ENCODE data around the gene KCNIP1. TPM values are rescaled to one million over a fixed set of nuclear protein-coding genes. Genes with fewer than 3 reads are reported as not detected.
A peak's percentile ranks its signal among the peaks of the same experiment; 100 is the strongest.

The KCNIP1 gene
- total RNA-seq, 1 donor: under 0.01 TPM

GRCh38 chr5:170559296-170559695, 55.5 kb downstream of the KCNIP1 start:
- DNase-seq (ENCODE audit: low read depth in 2 of 3, low spot score in 2 of 3): no peak

- DNase-seq (ENCODE audit: low read depth in 2 of 3, low spot score in 2 of 3): no peak
Observed at GRCh38 chr5:170560938-170561337, 57.1 kb downstream of the KCNIP1 start.

- DNase-seq (ENCODE audit: low read depth in 2 of 3, low spot score in 2 of 3): no peak
Observed at GRCh38 chr5:170562166-170562874, 58.5 kb downstream of the KCNIP1 start.

GRCh38 chr5:170562875-170563228, 59.0 kb downstream of the KCNIP1 start:
- DNase-seq (ENCODE audit: low read depth in 2 of 3, low spot score in 2 of 3): no peak

- DNase-seq (ENCODE audit: low read depth in 2 of 3, low spot score in 2 of 3): peak in 1 of 3 donors; percentile 42
Observed at GRCh38 chr5:170563824-170564567, 60.2 kb downstream of the KCNIP1 start.

GRCh38 chr5:170565072-170565471, 61.3 kb downstream of the KCNIP1 start:
- no peak for DNase-seq (ENCODE audit: low read depth in 2 of 3, low spot score in 2 of 3)

- no peak for DNase-seq (ENCODE audit: low read depth in 2 of 3, low spot score in 2 of 3)
Observed at GRCh38 chr5:170569101-170569500, 65.3 kb downstream of the KCNIP1 start.

GRCh38 chr5:170570476-170570875, 66.7 kb downstream of the KCNIP1 start:
- DNase-seq (ENCODE audit: low read depth in 2 of 3, low spot score in 2 of 3): no peak

GRCh38 chr5:170571281-170571731, 67.5 kb downstream of the KCNIP1 start:
- DNase-seq (ENCODE audit: low read depth in 2 of 3, low spot score in 2 of 3): no peak

GRCh38 chr5:170571875-170572852, 68.3 kb downstream of the KCNIP1 start:
- peak in 1 of 3 donors; percentile 81 for DNase-seq (ENCODE audit: low read depth in 2 of 3, low spot score in 2 of 3)

- DNase-seq (ENCODE audit: low read depth in 2 of 3, low spot score in 2 of 3): no peak
Observed at GRCh38 chr5:170573114-170573513, 69.3 kb downstream of the KCNIP1 start.

- DNase-seq (ENCODE audit: low read depth in 2 of 3, low spot score in 2 of 3): no peak
Observed at GRCh38 chr5:170573660-170574059, 69.8 kb downstream of the KCNIP1 start.

GRCh38 chr5:170576602-170577535, 73.0 kb downstream of the KCNIP1 start:
- no peak for DNase-seq (ENCODE audit: low read depth in 2 of 3, low spot score in 2 of 3)

GRCh38 chr5:170579601-170580000, 75.8 kb downstream of the KCNIP1 start:
- DNase-seq (ENCODE audit: low read depth in 2 of 3, low spot score in 2 of 3): no peak

GRCh38 chr5:170581211-170581610, 77.4 kb downstream of the KCNIP1 start:
- DNase-seq (ENCODE audit: low read depth in 2 of 3, low spot score in 2 of 3): no peak

GRCh38 chr5:170582644-170583330, 79.0 kb downstream of the KCNIP1 start:
- DNase-seq (ENCODE audit: low read depth in 2 of 3, low spot score in 2 of 3): no peak

- DNase-seq (ENCODE audit: low read depth in 2 of 3, low spot score in 2 of 3): no peak
Observed at GRCh38 chr5:170584003-170584402, 80.2 kb downstream of the KCNIP1 start.

- no peak for DNase-seq (ENCODE audit: low read depth in 2 of 3, low spot score in 2 of 3)
Observed at GRCh38 chr5:170584450-170585058, 80.7 kb downstream of the KCNIP1 start.
